HG03342 (cell line): ENCODE measurements around the gene CD69.
A peak's percentile ranks its signal among the peaks of the same experiment; 100 is the strongest.

Experiments used
- ATAC-seq: cut with Tn5 transposase; IDR thresholded peaks from one replicate; pipeline ENCODE4 v1.9.1; 2021; ENCODE audit warnings: mild to moderate bottlenecking, moderate library complexity; ENCODE audit not compliant: unreplicated experiment

The CD69 gene

DNA sequence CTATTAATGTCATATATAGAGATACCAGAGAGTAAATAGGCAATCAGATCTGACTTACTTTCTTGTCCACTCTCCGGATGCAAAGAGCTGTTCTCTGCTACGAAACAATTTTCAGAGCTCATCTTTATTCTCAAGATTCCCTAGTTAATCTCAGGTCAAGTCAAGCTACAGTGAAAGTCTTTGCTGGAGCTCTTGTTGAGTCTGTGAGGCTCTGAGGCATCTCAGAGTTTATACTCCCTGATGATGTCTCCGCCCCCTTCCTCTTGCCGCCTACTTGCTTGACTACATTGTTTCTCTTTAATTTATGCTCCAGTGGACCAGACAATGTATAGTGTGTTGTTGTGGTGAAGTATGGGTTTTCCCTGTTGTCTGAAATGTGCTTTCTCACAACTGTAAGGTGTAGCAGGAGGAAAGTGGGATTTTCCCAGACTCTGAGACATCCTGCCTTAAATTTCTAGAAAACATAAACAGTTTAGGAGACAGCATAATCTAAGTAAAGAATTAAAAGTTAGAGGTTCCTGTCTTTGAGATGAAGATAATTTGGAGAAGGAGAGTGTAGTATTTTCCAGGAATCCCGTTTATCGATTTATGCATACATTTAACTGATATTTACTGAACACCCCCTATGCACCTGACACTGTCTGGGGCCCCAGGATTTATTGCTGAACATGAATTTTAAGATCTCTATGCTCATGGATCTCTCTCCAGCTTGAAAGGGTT lies at the start of gene CD69:
Gene CD69, minus strand, starts transcription at position 203 of the 720 bp plus-strand sequence. Its CDS starts 81 bp downstream, at position 122.
- ATAC-seq: peak; percentile 38

DNA sequence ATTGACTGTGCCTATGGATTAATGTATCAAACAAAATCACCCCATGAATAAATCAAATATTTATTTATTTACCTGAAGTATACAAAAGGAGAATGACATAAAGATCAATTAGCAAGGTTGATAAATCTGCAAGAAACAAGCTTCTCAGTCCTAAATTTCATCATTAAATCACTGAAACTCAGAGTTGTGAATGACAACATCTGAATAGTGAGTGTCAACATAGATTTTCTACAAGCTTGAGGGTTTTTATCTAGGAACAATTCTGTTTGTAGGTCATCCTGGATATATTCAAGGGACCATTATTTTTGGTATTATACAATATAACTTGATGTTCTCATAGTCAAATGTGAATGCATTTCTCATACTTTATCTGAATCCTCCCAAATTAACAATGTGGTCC lies 49.2 kb upstream of the CD69 start:
- ATAC-seq: no peak

DNA sequence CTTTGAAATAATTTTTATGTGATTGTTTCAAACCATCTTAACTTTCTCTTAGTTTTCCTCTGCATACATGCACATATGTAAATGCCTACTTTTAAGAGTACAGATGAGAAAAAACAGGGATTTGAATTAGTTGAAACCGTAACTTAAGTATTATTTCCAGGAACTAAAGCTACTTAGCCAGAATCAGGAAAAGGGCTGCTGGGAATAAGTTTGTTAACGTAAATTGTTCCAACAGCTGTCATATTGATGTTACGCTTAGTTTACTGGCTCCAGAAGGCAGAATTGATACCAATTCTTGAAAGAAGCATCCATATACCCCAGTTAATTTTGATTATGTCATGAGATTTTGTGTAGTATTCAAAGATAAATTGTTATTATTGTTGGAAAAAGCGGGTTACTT lies 48.6 kb upstream of the CD69 start:
- no peak for ATAC-seq

DNA sequence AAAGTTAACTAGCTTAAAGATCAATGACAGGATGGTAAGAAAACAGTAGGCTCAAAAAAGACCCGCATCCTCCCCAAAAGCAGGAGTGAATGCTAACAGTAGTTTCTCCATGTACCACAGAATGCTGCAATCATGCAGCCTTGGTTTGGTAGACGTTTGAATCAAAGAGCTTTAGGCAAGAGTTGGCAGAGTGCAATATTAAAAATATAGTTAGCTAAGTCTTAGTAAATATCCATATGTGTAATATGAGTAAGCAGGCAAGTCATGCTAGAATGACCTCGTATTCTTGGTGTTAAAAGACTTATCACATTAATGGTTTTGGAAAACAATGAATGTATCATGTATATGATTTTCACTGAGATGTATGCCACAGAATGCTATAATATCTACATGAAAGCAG lies 47.8 kb upstream of the CD69 start:
- no peak for ATAC-seq

DNA sequence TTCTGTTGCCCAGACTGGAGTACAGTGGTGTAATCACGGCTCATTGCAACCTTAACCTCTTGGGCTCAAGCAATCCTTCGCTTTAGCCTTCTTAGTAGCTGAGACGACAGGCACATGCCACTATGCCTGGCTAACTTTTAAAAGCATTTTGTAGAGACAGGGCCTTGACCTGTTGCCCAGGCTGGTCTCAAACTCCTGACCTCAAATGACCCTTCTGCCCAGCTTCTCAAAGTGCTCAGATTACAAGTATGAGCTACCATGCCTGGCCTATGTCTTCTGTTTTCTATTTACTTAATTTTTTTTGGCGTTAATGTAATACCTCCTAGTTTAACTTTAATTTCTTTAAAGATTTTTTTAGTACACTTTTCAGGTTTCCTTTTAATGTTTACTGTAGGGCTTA lies 46.0 kb upstream of the CD69 start:
- no peak for ATAC-seq

DNA sequence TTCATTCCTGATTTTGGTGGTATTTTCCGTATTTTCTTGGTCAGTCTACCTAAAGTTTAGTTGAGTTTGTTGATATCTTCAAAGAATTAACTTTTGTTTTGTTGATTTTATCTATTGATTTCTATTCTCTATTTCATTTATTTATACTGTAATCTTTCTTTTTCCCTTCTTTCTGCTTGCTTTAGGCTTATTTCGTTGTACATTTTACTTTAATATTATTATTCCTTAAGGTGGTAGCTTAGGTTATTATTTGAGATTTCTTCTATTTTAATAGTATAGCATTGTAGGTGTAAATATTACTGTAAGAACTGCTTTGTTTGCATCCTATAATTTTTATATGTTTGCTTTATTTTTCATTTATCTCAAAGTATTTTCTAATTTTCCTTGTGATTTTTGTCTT lies 45.2 kb upstream of the CD69 start:
- no peak for ATAC-seq

DNA sequence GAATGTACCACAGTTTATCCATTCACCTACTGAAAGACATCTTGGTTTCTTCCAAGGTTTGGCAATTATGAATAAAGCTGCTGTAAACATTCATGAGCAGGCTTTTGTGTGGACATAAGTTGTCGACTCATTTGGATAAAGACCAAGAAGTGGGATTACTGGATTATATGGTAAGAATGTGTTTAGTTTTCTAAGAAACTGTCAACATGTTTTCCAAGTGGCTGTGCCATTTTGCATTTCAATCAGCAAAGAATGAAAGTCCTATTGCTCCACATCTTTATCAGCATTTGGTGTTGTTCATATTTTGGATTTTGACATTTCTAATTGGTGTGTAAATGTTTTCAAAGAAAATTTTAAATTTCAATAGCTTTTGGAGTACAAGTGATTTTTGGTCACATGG lies 39.3 kb upstream of the CD69 start:
- no peak for ATAC-seq

DNA sequence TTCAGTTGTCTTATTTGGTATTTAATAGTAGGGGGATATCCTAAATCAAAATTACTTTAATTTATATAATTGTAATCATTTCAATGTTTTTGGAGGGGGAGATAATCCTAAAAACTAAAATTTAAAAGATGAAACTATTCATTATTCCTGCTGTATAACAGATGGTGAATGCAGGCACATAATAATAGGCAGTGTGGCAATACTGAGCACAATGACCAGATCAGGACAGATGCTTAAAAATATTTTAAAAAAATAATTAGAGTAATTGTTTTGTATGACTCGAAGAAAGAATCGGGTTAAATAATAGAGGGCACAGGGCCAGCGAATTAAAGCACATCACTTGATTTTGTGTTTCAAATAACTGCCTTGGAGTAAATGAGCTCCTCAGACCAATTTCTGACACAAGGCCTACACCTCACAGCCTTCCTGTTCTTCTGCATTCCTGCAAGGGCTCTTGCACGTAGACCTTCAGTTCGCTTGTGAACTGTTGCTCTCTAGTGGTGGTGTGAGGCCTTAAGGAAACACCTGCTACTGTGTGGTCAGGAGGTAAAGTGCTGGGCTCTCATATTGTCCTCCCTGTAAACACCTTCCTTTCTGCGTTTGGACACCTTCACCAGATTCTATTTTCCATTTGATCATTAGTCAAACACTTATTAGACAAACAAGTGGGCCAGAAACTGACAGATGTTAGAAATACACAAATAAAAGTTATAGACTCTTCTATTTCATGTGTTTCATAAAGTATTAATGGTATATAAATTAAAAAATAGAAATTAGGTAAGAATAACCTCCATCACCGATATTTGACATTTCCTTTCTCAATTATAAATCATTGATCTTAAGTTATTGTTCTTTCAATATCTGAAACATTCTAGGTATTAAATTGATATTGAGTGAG lies 37.3 kb upstream of the CD69 start:
- peak; percentile 96 for ATAC-seq

DNA sequence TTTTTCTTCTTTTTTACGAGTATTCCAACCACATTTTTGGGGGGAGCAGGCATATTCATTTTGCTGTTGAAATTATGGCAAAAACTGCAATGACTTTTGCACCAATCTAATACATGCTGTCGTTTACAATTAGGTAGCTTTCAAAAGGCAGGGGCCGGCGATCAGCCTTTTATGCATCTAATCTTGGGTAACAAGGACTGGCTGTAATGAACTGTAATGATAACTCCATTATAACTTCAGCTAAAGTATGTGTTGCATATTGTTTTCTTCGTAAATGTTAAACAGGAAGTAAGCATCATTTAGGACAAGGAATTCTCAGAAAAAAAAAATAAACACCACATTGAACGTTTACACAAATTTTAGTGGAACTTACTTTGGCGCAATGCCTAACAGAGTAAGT lies 36.3 kb upstream of the CD69 start:
- no peak for ATAC-seq

DNA sequence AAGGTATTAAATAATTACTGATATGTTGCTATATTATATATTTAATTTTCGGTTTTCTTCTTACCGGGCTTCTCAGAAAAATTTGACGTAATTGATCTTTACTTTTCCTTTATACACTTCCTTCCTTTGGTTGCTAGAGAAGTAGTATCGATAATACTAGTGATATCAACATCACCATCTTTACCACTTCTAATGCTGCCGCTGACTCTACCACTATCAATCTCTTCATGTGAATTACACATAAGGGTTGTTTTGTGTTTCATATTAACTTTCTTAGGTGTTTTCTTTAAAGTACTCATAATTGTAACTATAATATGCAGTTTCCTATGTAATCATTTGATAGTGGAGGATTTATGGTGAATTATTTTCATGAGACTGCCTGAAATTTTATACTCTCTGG lies 35.6 kb upstream of the CD69 start:
- no peak for ATAC-seq

DNA sequence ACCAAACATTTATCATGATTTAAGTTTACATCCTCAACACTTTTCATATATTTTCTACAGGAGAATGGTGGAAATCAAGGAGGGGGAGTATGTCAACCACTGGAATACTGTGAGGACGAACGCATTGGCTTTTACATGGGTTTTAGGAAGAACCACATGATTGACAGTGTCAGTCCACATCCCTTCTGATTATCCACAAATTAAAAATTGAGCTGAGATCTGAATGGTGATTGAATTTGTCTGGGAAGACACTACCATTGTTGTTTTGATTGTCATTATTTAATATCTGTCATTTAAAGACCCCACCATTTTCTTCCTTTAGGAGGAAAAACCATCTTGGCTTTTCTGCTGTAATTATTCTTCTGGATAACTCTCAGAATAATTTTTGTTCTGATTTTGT lies 35.2 kb upstream of the CD69 start:
- ATAC-seq: no peak

DNA sequence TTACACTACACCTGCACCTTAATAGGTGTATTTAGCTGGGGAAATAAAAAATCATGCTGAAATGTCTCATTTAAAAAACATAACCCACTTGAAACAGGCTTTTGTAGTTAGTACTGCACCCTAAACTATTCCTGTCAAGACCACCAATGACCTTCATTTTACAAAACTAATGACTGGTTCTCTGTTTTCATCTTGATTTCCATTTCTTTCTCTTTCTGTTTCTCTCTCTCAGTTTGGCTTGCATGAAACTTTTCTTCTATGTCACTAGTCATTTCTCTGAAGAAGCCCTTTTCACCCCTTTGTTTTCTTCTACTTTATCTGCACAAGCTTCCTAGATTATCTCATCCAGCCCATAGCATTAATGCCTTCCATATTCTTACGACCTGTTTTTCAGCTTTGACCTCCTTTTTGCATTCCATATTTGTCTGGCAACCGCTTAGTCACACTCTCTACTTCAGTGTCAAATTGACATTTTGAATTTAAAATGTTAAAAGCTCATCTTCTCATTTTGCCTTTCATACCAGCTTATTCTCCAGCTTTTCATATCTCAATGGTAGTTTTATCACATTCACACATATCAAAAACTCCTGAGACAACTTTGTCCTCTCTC lies 33.9 kb upstream of the CD69 start:
- ATAC-seq: peak; percentile 46

DNA sequence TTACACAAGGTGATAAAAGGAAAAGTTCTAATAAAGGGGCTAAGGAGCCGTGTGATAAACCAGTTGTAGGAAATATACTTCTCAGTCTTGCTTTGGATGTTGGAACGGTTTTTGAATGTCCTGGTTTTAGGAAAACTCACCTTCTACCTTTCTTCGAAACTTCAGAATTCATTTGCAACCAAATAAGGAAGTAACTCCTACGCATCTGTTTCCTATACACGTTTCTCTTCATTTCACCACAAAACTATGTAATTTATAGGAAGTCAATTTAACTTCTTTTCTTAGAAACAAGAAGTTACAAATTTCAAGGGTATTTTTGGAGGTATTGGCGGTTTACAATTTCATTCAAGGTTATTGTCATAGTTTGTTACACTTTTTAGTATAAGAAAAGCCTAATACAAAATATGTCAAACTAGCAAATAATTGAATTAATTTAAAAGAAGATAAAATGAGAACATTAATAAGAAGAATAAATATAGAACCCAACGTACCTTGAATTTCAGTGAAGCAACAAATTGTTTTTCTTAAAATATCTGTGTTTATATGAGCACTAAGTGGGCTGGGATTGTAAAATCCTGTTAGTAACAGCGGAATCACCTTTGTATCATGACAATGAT lies 33.2 kb upstream of the CD69 start:
- ATAC-seq: no peak

DNA sequence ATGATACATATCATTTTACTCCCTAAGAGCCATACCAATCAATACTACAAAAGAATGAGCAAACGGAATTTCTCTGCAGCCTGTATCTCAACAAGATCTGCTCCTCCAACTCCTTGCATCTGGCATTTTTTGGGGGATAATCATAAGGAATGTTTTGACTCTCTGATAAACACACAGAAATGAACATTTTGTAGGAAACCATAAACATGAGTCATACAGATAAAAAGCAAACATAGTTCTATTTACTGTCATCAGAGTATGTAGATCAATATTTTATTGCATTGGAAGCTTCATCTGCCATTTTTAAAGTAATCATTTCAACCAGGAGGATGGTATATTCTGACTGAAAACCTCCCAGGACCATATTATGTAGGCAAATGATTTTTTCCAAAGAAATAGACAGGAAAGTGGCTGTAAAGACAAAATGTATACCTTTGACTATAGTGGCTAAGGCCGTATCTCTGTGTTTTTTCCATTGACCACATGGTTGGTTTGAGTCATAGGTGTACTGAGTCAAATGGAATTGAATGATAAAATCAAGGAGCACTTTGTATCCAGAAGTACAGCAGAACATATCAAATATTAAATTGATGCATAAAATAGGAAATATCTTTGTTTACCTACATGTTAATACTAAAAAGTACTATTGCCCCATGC lies 32.4 kb upstream of the CD69 start:
- ATAC-seq: no peak

DNA sequence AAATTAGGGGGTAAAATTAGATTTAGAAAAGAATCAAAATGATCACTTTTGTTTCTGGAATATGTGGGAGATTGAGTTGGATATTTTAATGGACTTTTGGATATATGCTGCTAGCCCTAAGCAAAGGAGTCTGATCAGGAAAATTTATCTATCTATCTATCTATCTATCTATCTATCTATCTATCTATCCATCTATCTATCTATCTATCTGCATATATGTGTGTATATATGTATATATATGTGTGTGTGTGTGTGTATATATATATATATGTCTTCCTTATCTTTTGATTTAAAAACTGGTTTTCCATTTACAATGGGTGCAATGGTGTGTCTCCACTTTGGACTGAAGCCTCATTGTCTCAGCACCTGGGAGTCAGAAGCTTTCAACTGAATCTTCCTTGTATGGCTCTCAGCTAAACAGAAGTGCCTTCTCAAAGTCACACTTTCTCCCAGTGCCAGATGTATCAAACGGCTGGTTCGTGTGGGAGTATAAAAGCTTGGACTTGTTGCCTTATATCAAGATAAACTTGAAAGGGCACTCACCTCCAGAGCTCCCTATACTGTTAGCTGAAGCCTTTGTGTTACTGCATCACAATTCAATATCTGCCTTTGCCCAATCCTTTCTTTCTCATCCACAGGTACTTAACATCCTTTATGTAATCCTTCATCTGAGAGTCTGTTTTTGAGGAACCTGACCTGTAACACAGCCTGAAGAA lies 31.6 kb upstream of the CD69 start:
- ATAC-seq: no peak

DNA sequence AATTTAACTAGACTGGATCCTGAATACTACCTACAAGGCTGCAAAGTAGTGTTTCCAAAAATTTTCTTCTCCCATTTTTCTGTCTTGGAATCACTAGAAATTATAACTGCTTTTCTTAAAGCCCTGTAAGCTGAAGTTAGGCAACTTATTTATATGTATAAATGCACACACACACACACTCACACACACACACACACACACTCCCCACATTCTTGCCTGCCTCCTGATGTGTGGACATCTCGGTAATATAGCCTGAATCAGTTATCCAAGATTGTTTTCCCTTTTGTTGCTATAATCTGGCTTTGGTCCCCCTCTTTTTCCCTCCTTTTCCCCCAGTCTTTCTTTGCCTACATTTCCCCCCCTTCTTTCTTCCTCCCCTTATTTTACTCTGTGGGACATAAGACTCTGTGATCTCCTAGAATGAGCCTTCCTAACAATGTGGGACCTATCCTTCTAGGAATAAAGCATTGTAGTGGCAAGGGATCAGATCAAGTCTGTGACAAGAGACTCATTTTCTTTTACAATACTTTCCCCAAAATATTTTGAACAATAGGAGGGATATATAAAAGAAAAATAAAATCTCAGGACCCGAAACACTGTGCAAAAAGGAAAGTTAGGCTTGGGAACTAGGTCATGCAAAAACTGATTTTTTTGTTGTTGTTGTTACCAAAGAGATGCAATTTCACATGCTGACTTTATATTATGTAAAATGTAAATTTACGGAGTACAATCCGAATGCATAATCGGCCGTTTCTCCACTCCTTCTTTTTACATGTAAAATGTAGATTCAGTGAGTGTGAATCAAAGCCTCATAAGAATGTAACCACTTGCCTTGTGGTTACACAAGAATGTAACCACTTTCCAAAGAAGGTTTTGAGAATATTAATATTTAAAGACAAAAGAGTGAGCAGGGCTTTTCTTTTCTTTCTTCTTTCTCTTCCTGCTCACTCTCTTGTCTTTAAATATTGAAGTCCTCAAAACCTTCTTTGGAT lies 26.3 kb upstream of the CD69 start:
- no peak for ATAC-seq

DNA sequence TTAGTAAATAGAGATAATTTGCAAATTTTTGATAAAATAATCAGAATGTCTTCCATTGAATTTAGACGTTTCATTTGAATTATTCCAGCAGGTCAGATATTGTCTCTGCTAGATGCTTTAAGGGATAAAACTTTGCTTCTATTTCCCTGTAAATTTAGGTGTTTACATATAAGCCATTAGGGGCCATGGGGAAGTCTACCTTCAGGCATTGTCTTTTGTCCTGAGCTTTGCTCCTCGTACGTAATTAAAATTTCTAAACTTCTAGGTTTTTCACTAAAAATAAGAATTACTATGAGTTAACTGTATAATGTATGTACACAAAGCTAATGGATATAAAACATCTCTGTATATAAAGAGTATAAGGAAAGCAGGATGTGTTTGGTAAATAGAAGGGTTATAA lies 24.1 kb upstream of the CD69 start:
- no peak for ATAC-seq

DNA sequence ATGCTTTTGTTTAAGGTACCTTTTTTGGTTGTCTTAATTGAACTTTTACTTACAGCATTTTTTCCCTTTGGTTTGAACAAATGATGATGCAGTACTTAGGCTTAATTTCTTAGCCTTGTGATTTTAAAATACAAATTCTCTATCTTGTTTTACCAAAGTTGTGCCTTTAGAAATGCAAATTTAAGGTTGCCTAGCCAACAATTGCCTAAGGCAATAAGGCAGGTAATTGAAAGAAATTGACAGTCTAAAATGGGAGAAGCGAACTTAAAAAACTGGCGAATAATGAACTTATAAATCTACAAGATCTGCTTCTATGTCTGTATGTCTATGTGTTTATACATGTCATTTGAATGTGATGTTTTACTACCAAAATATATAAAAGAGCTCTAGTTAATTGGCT lies 23.6 kb upstream of the CD69 start:
- ATAC-seq: no peak
